Upper lobe of left lung (tissue), 6 donors: ENCODE measurements around the gene GALP. TPM values are rescaled to one million over a fixed set of nuclear protein-coding genes. Genes with fewer than 3 reads are reported as not detected.
"Not testable (repeated sequence)": the region's sequence is repeated elsewhere in the genome, so short reads cannot be mapped to it uniquely, and the experiment has no call there.

Experiments
- ATAC-seq, 2 donors: fragments of 200-7000 bp; cut with Tn5 transposase; one replicate each; pipeline ENCODE4 v1.9.1; 2022; ENCODE audit warnings: mild to moderate bottlenecking in 2 of 2, moderate library complexity in 2 of 2; ENCODE audit not compliant: low FRiP score in 2 of 2
- DNase-seq, 2 donors: peaks; one replicate each; pipeline ENCODE4 v3.0.0-alpha.2; 2019 to 2020
- H3K27ac ChIP-seq, 4 donors: fragments of 200-600 bp; sonication (generic); one replicate each; pipeline ENCODE4 v1.5.1; 2016 to 2019
- H3K27me3 ChIP-seq, 4 donors: fragments of 200-600 bp; sonication (generic); one replicate each; pipeline ENCODE4 v1.5.1; 2017 to 2019
- H3K36me3 ChIP-seq, 4 donors: fragments of 200-600 bp; sonication (generic); one replicate each; pipeline ENCODE4 v1.5.1; 2016 to 2019
- H3K4me1 ChIP-seq, 4 donors: fragments of 200-600 bp; sonication (generic); one replicate each; pipeline ENCODE4 v1.5.1; 2018 to 2019
- H3K4me3 ChIP-seq, 4 donors: fragments of 200-600 bp; sonication (generic); one replicate each; pipeline ENCODE4 v1.5.1; 2017 to 2019; ENCODE audit warnings: mild to moderate bottlenecking in 2 of 4, moderate library complexity in 1 of 4
- H3K9me3 ChIP-seq, 4 donors: fragments of 200-600 bp; sonication (generic); one replicate each; pipeline ENCODE4 v1.5.1; 2018 to 2019
- EP300 ChIP-seq, 4 donors: sonication (generic); formaldehyde crosslinking; IDR thresholded peaks; one replicate each; pipeline ENCODE4 v1.5.1; 2017; ENCODE audit warnings: antibody characterized with exemption in 4 of 4, control low read depth in 2 of 4
- POLR2A ChIP-seq, 4 donors: fragments of 450-650 bp; IDR thresholded peaks; one replicate each; pipeline ENCODE4 v1.5.1; 2016 to 2017; ENCODE audit warnings: antibody characterized with exemption in 4 of 4, mild to moderate bottlenecking in 2 of 4
- POLR2AphosphoS5 ChIP-seq, 2 donors: sonication (generic); formaldehyde crosslinking; IDR thresholded peaks; one replicate each; pipeline ENCODE4 v1.5.1; 2017; ENCODE audit warnings: antibody characterized with exemption in 2 of 2
- WGBS, 2 donors: methylation state at CpG; one replicate each; pipeline ENCODE4 v1.1.5; 2017 to 2018; 5-methylcytosine and 5-hydroxymethylcytosine counted together
- small RNA-seq, 4 donors: library from RNA; depleted of rRNA; stranded (forward); fragments of <200 nt; gene quantifications; one replicate each; pipeline ENCODE3, GENCODE V24; 2016
- total RNA-seq, 6 donors: library from RNA; depleted of rRNA in 4 of 6; stranded (reverse); fragments of >200 nt in 4 of 6; gene quantifications; one replicate each; pipeline versions ENCODE4 v1.1.0 to v1.2.1, GENCODE V29; 2016 to 2021
- TF ChIP-seq, protein P1 (sequence below), 6 experiments: fragments of 450-650 bp in 4 of 6; fragments of 200-600 bp in 2 of 6; sonication (generic) in 2 of 6; IDR thresholded peaks; one replicate each; pipeline ENCODE4 v1.5.1; 2016 to 2019; ENCODE audit warnings: antibody characterized with exemption in 6 of 6
- donor health status: DM: no; HTN: no; CAD: no; lungs with moderate emphysema.
- donor health status: DM: no; HTN: yes; CAD: no; lungs with severe emphysema.

The GALP gene
- total RNA-seq, 6 donors from 2014 or later, result not detected

- not testable (repeated sequence) for ATAC-seq, DNase-seq, H3K4me3 ChIP-seq, H3K36me3 ChIP-seq, H3K27me3 ChIP-seq, H3K27ac ChIP-seq, H3K9me3 ChIP-seq
- WGBS, 2 donors, result 55 to 65% methylated on average over 9 of the region's 9 CpGs
- TF ChIP-seq, protein P1, sequence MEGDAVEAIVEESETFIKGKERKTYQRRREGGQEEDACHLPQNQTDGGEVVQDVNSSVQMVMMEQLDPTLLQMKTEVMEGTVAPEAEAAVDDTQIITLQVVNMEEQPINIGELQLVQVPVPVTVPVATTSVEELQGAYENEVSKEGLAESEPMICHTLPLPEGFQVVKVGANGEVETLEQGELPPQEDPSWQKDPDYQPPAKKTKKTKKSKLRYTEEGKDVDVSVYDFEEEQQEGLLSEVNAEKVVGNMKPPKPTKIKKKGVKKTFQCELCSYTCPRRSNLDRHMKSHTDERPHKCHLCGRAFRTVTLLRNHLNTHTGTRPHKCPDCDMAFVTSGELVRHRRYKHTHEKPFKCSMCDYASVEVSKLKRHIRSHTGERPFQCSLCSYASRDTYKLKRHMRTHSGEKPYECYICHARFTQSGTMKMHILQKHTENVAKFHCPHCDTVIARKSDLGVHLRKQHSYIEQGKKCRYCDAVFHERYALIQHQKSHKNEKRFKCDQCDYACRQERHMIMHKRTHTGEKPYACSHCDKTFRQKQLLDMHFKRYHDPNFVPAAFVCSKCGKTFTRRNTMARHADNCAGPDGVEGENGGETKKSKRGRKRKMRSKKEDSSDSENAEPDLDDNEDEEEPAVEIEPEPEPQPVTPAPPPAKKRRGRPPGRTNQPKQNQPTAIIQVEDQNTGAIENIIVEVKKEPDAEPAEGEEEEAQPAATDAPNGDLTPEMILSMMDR (IDR thresholded peaks at IDR 0.05), result peak in 2 of 6 experiments; percentile 12 to 21
- H3K4me1 ChIP-seq, result peaks cover 7 to 10% (median 9%) of the 10 kb centered on the region in 4 donors
Observed at GRCh38 chr19:56221442-56221841, 45.6 kb downstream of the GALP start.

GRCh38 chr19:56221851-56222250 is 46.0 kb downstream of the GALP start:
- 92 to 94% methylated on average over 14 of the region's 14 CpGs for WGBS, 2 donors
- H3K36me3 ChIP-seq, result peaks cover 0 to 3% (median 0%) of the 10 kb centered on the region in 4 donors
- no peak overlapping the region for H3K4me3 ChIP-seq
- TF ChIP-seq POLR2A (IDR thresholded peaks at IDR 0.05) (no peak), EP300 (IDR thresholded peaks at IDR 0.05) (no peak), POLR2AphosphoS5 (IDR thresholded peaks at IDR 0.05) (no peak)
- TF ChIP-seq, protein P1 (IDR thresholded peaks at IDR 0.05), result no peak
- no peak for DNase-seq
- H3K27ac ChIP-seq, result no peak overlapping the region
- H3K4me1 ChIP-seq, result peaks cover 7 to 10% (median 9%) of the 10 kb centered on the region in 4 donors
- H3K27me3 ChIP-seq, result peaks cover 0 to 6% (median 2%) of the 10 kb centered on the region in 4 donors
- no peak for ATAC-seq
- H3K9me3 ChIP-seq, result no peaks in the 10 kb centered on the region

DNA sequence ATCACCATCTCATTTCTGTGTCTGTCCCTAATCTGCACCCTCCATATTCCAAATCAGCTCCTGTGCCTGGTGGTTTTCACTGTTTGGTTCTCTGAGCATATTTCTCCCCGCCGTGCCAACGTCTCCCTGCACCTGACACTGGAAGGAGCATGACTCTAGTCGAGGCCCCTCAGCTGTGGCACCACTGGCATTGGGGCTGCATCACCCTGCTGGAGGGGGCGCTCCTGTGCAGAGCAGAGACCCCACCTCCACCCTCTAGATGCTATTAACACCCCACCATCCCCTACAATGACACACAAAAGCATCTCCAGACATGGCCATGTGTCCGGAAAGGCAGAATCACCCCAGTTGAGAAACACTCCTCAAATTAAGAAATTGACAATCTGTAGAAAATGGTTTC is 47.1 kb downstream of the GALP start:
- Histone ChIP-seq H3K27me3 (no peaks in the 10 kb centered on the region), H3K4me3 (no peak overlapping the region), H3K27ac (no peak overlapping the region), H3K36me3 (peaks cover 0 to 3% (median 0%) of the 10 kb centered on the region in 4 donors), H3K4me1 (no peaks in the 10 kb centered on the region), H3K9me3 (no peaks in the 10 kb centered on the region)
- DNase-seq (no peak), ATAC-seq (no peak)
- TF ChIP-seq POLR2AphosphoS5 (IDR thresholded peaks at IDR 0.05), result no peak
- no peak for TF ChIP-seq EP300 (IDR thresholded peaks at IDR 0.05)
- TF ChIP-seq, protein P1 (IDR thresholded peaks at IDR 0.05), result no peak
- no peak for TF ChIP-seq POLR2A (IDR thresholded peaks at IDR 0.05)
- WGBS, 2 donors, result 77 to 80% methylated on average over 6 of the region's 6 CpGs

DNA sequence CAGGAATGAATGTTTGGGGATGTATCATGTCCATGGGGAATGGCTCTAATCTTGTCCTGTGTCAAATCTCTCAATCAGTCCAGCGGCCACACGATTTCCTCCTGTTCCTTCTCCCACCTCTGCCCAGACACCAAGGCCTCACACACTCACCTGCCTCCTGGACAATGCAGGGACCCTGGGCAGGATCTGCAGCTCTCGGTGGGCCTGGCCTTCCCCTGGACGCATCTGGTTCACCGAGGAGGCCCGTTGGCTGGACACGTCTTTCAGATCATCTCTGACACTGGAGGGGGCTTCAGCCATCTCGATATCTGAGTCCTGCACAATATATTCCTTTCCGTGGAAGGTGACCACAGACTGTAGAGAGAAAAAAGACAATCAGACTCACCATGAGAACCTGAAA is 47.7 kb downstream of the GALP start:
- no peaks in the 10 kb centered on the region for H3K27me3 ChIP-seq
- H3K4me3 ChIP-seq, result no peak overlapping the region
- ATAC-seq (no peak), DNase-seq (no peak)
- H3K9me3 ChIP-seq, result no peaks in the 10 kb centered on the region
- no peaks in the 10 kb centered on the region for H3K4me1 ChIP-seq
- 92 to 93% methylated on average over 9 of the region's 9 CpGs for WGBS, 2 donors
- no peak overlapping the region for H3K27ac ChIP-seq
- TF ChIP-seq, protein P1 (IDR thresholded peaks at IDR 0.05), result no peak
- H3K36me3 ChIP-seq, result peaks cover 0 to 3% (median 0%) of the 10 kb centered on the region in 4 donors

Small RNAs within 50 kb of the gene (small RNA-seq; reads per million reads assigned to genes)
- gene AC024580.2, result 0 reads per million in 4 donors

Other genes with a start within 250 kb of the GALP start
- not detected for gene NLRP13, start 243.7 kb upstream of the GALP start, total RNA-seq
- gene NLRP8, start 228.2 kb upstream of the GALP start, total RNA-seq, result not detected
- gene NLRP5, start 189.2 kb upstream of the GALP start, total RNA-seq, result not detected
- gene ZNF787, start 54.7 kb upstream of the GALP start, total RNA-seq, result 10 to 100 TPM; 20.5 to 45.4 (median 35.8) TPM
- gene ZNF444, start 34.7 kb upstream of the GALP start, total RNA-seq, result 100 to 1,000 TPM in 2 of 6 donors, 10 to 100 TPM in 4; 29.2 to 131 (median 61.3) TPM
- not detected for gene ZSCAN5B, start 21.8 kb downstream of the GALP start, total RNA-seq
- gene ZSCAN5C, start 26.3 kb downstream of the GALP start, total RNA-seq, result not detected
- gene EDDM13, start 96.7 kb downstream of the GALP start, total RNA-seq, result 1 to 10 TPM in 1 of 6 donors, under 1 TPM in 1, not detected in 4; 0.89 to 1.2 TPM
- gene ZSCAN5A, start 138.8 kb downstream of the GALP start, total RNA-seq, result 10 to 100 TPM in 4 of 6 donors, 1 to 10 TPM in 2; 6.2 to 18.6 (median 11.3) TPM
- gene ZNF582, start 217.5 kb downstream of the GALP start, total RNA-seq, result 10 to 100 TPM in 1 of 6 donors, 1 to 10 TPM in 5; 2.1 to 11.9 (median 2.7) TPM
- gene ZNF583, start 228.3 kb downstream of the GALP start, total RNA-seq, result 10 to 100 TPM in 1 of 6 donors, 1 to 10 TPM in 5; 3.7 to 21.5 (median 6.9) TPM